Psoas muscle (tissue), 8 donors: ENCODE results near the gene HDDC3. TPM values are rescaled to one million over a fixed set of nuclear protein-coding genes. Genes with fewer than 3 reads are reported as not detected.

ENCODE experiments used
- ATAC-seq, 4 donors: fragments of 200-7000 bp; cut with Tn5 transposase; one replicate each; pipeline ENCODE4 v1.9.1; 2020; ENCODE audit warnings: moderate library complexity in 3 of 4, mild to moderate bottlenecking in 2 of 4
- DNase-seq, 2 donors: peaks; one replicate each; pipeline ENCODE4 v3.0.0-alpha.2; 2020
- H3K27ac ChIP-seq: fragments of 200-600 bp; one replicate; pipeline ENCODE4 v1.8.0; 2022
- H3K27me3 ChIP-seq, 3 donors: fragments of 200-600 bp in 1 of 3; one replicate each; pipeline versions ENCODE4 v1.6.1 to v1.8.0; 2013 to 2022; ENCODE audit warnings: low read length in 2 of 3, mild to moderate bottlenecking in 2 of 3, moderate library complexity in 1 of 3; ENCODE audit not compliant: insufficient read depth in 3 of 3
- H3K36me3 ChIP-seq, 2 donors: fragments of 200-600 bp in 1 of 2; one replicate each; pipeline versions ENCODE4 v1.6.1 to v1.8.0; 2013 to 2022; ENCODE audit warnings: low read depth in 1 of 2, mild to moderate bottlenecking in 1 of 2, moderate library complexity in 1 of 2; ENCODE audit not compliant: insufficient read depth in 1 of 2
- H3K4me1 ChIP-seq: fragments of 200-600 bp; one replicate; pipeline ENCODE4 v1.8.0; 2022
- H3K4me3 ChIP-seq: fragments of 200-600 bp; one replicate; pipeline ENCODE4 v1.8.0; 2022; ENCODE audit warnings: mild to moderate bottlenecking
- H3K9me3 ChIP-seq: fragments of 200-600 bp; one replicate; pipeline ENCODE4 v1.8.0; 2022
- WGBS, 3 donors: extraction: QIAGEN DNeasy Blood & Tissue Kit; methylation state at CpG; one replicate each; pipeline versions ENCODE4 v1.1.6 to v1.1.7; 2013; 5-methylcytosine and 5-hydroxymethylcytosine counted together
- intact Hi-C, 2 donors: fragments of 100-400 bp; cut with DNase I; formaldehyde crosslinking; loops; one replicate each; pipeline versions ENCODE4 v1.11.0 to v1.14.2; 2022
- polyA plus RNA-seq, 3 donors: library from polyadenylated mRNA; stranded (reverse); fragments of 200-250 nt; gene quantifications; one replicate each; pipeline ENCODE4 v1.2.3, GENCODE V29; 2013
- total RNA-seq, 4 donors: library from RNA; stranded (reverse); fragmentation: NEBNext Ultra II Directional in 2 of 4; extraction: Animal tissue kit (Norgen Biotek cat#: 25700) in 2 of 4; gene quantifications; one replicate each; pipeline versions ENCODE4 v1.2.1 to v1.2.4, GENCODE V29; 2021 to 2023
- TF ChIP-seq, protein P1 (sequence below): fragments of 200-600 bp; IDR thresholded peaks from one replicate; pipeline ENCODE4 v1.8.0; 2022; ENCODE audit warnings: antibody characterized with exemption
- donor health status: healthy with polysubstance abuse.
- donor health status: DM: no; HTN: no; CAD: no; lungs with moderate emphysema.
- donor health status: Bipolar disorder and iron deficiency.
- donor health status: healthy.
- donor health status: DM: yes; HTN: yes; CAD: no.
- donor health status: DM: no; HTN: no; CAD: no.
- donor health status: DM: no; HTN: no; CAD: no.
- donor health status: DM: yes; HTN: yes; CAD: no.

HDDC3 gene
- total and polyA plus RNA-seq, 7 donors = 7.2 to 25.5 (median 13.2) TPM

DNA sequence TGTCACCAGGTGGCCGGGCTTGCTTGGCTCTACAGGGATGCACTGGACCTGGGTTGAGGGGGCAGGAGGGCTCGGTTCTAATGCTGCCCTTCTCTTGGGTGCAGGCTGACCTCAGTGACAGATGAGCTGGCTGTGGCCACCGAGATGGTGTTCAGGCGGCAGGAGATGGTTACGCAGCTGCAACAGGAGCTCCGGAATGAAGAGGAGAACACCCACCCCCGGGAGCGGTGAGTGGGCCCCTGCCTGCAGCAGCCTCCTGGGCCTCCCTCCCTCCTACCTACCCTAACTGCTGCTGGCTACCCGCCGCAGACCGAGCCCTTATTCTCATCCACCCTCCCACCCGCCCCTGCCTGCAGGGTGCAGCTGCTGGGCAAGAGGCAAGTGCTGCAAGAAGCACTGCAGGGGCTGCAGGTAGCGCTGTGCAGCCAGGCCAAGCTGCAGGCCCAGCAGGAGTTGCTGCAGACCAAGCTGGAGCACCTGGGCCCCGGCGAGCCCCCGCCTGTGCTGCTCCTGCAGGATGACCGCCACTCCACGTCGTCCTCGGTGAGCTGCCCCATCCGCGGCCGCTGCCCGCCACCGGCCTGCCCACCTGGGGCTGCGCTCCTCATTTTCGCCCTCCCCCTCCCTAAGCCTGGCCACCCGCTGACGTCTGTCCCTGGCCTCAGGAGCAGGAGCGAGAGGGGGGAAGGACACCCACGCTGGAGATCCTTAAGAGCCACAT lies 42.5 kb downstream of the HDDC3 start:
- Histone ChIP-seq H3K4me1 (peaks cover 7% of the 10 kb centered on the region), H3K4me3 (no peak overlapping the region), H3K27ac (no peak overlapping the region), H3K27me3 (no peaks in the 10 kb centered on the region), H3K9me3 (no peaks in the 10 kb centered on the region), H3K36me3 (peaks cover 0 to 49% of the 10 kb centered on the region in 2 donors)
- no peak for ATAC-seq
- WGBS, 3 donors = 86 to 88% (median 86%) methylated on average over 18 to 31 of the region's 31 CpGs
- TF ChIP-seq, protein P1, sequence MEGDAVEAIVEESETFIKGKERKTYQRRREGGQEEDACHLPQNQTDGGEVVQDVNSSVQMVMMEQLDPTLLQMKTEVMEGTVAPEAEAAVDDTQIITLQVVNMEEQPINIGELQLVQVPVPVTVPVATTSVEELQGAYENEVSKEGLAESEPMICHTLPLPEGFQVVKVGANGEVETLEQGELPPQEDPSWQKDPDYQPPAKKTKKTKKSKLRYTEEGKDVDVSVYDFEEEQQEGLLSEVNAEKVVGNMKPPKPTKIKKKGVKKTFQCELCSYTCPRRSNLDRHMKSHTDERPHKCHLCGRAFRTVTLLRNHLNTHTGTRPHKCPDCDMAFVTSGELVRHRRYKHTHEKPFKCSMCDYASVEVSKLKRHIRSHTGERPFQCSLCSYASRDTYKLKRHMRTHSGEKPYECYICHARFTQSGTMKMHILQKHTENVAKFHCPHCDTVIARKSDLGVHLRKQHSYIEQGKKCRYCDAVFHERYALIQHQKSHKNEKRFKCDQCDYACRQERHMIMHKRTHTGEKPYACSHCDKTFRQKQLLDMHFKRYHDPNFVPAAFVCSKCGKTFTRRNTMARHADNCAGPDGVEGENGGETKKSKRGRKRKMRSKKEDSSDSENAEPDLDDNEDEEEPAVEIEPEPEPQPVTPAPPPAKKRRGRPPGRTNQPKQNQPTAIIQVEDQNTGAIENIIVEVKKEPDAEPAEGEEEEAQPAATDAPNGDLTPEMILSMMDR = no peak
- DNase-seq = no peak
- intact Hi-C loops = loop anchor here in 1 of 2 donors (5.0 kb wide), 1 partner anchor 193 kb away; no protein-coding TSS in a partner anchor

DNA sequence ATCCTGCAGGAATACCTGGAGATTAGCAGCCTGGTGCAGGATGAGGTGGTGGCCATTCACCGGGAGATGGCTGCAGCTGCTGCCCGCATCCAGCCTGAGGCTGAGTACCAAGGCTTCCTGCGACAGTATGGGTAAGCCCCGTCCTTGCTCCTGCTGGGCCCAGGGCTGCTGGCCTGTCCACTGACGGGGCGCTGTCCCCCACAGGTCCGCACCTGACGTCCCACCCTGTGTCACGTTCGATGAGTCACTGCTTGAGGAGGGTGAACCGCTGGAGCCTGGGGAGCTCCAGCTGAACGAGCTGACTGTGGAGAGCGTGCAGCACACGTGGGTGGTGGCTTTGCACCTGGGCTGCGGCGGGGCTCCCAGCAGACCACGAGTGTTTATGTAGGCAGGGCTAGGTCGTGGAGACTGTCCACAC lies 43.0 kb downstream of the HDDC3 start:
- TF ChIP-seq, protein P1 = no peak
- Histone ChIP-seq H3K27ac (no peak overlapping the region), H3K4me3 (no peak overlapping the region), H3K4me1 (peaks cover 7% of the 10 kb centered on the region), H3K36me3 (peaks cover 0 to 43% of the 10 kb centered on the region in 2 donors), H3K9me3 (no peaks in the 10 kb centered on the region), H3K27me3 (no peaks in the 10 kb centered on the region)
- WGBS, 3 donors = 86 to 88% (median 87%) methylated on average over 18 of the region's 18 CpGs
- intact Hi-C loops = loop anchor here in 1 of 2 donors (5.0 kb wide), 1 partner anchor 192 kb away; no protein-coding TSS in a partner anchor
- no peak for ATAC-seq
- no peak for DNase-seq

DNA sequence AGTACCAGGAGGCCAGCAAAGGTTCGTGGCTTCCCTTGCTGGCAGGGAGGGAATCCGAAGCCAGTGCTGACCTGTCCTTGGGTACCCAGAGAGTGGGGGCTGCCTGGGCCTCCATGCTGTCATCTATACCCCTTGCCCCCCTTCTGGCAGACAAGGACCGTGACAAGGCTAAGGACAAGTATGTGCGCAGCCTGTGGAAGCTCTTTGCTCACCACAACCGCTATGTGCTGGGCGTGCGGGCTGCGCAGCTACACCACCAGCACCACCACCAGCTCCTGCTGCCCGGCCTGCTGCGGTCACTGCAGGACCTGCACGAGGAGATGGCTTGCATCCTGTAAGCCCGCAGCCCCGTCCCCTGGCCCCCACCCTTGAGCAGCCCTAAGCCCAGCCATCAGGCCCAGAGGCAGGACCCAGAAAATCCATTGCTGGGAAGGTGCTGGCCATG lies 45.3 kb downstream of the HDDC3 start:
- ATAC-seq = no peak
- no peak overlapping the region for H3K27ac ChIP-seq
- H3K9me3 ChIP-seq = no peaks in the 10 kb centered on the region
- TF ChIP-seq, protein P1 = no peak
- intact Hi-C loops = loop anchor here (2.0 to 5.0 kb wide), 2 partner anchors 190 to 238 kb away; no protein-coding TSS in a partner anchor
- peaks cover 0 to 31% of the 10 kb centered on the region in 2 donors for H3K36me3 ChIP-seq
- DNase-seq = no peak
- peaks cover 12% of the 10 kb centered on the region for H3K4me1 ChIP-seq
- H3K27me3 ChIP-seq = no peaks in the 10 kb centered on the region
- H3K4me3 ChIP-seq = no peak overlapping the region
- WGBS, 3 donors = 86 to 89% (median 87%) methylated on average over 13 of the region's 13 CpGs

DNA sequence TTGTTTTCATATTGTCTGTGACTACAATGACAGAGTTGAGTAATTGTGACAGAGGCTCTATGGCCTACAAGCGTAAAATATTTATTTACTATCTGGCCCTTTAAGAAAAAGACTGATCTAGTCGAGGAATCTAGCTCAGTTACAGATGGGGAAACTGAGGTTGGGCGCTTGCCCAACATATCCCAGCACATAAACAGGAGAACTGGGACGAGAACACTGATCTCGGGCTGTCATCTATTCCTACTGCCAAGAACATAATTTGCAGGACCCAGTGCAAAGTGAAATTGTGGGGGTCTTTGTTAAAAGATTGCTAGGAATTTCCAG lies 46.1 kb downstream of the HDDC3 start:
- Histone ChIP-seq H3K27ac (no peak overlapping the region), H3K4me1 (peaks cover 12% of the 10 kb centered on the region), H3K27me3 (no peaks in the 10 kb centered on the region), H3K36me3 (peaks cover 0 to 34% of the 10 kb centered on the region in 2 donors), H3K9me3 (no peaks in the 10 kb centered on the region), H3K4me3 (no peak overlapping the region)
- 26 to 36% (median 30%) methylated on average over 5 of the region's 5 CpGs for WGBS, 3 donors
- no peak for DNase-seq
- intact Hi-C loops = loop anchor here (1.0 to 5.0 kb wide), 4 partner anchors 169 to 238 kb away; partner anchors contain the start of gene BLM (in 1 of the 2)
- no peak for ATAC-seq
- TF ChIP-seq, protein P1 = no peak
